ENCODE results near the gene GALNTL6. TPM values are rescaled to one million over a fixed set of nuclear protein-coding genes. Genes with fewer than 3 reads are reported as not detected.

The GALNTL6 gene
- polyA plus RNA-seq, 3 donors: 0.70 to 1.4 (median 0.87) TPM

- no peak for DNase-seq
Measured at GRCh38 chr4:172553216-172553615, 740.0 kb downstream of the GALNTL6 start.

GRCh38 chr4:172554588-172554987 is 741.4 kb downstream of the GALNTL6 start:
- no peak for DNase-seq

GRCh38 chr4:172555725-172556124 is 742.5 kb downstream of the GALNTL6 start:
- DNase-seq: no peak

GRCh38 chr4:172573899-172574298 is 760.7 kb downstream of the GALNTL6 start:
- DNase-seq: no peak

GRCh38 chr4:172578712-172579111 is 765.5 kb downstream of the GALNTL6 start:
- no peak for DNase-seq

GRCh38 chr4:172584816-172585215 is 771.6 kb downstream of the GALNTL6 start:
- no peak for DNase-seq

- DNase-seq: no peak
Measured at GRCh38 chr4:172596206-172596605, 783.0 kb downstream of the GALNTL6 start.

- no peak for DNase-seq
Measured at GRCh38 chr4:172599554-172599953, 786.4 kb downstream of the GALNTL6 start.

- peak; percentile 16 for DNase-seq
Measured at GRCh38 chr4:172601195-172601594, 788.0 kb downstream of the GALNTL6 start.

- DNase-seq: no peak
Measured at GRCh38 chr4:172619218-172619617, 806.0 kb downstream of the GALNTL6 start.

- DNase-seq: no peak
Measured at GRCh38 chr4:172619798-172620197, 806.6 kb downstream of the GALNTL6 start.

- no peak for DNase-seq
Measured at GRCh38 chr4:172628263-172628662, 815.1 kb downstream of the GALNTL6 start.

- no peak for DNase-seq
Measured at GRCh38 chr4:172630280-172630679, 817.1 kb downstream of the GALNTL6 start.

GRCh38 chr4:172631832-172632231 is 818.6 kb downstream of the GALNTL6 start:
- no peak for DNase-seq

GRCh38 chr4:172648471-172648870 is 835.3 kb downstream of the GALNTL6 start:
- DNase-seq: no peak

- no peak for DNase-seq
Measured at GRCh38 chr4:172649143-172649542, 835.9 kb downstream of the GALNTL6 start.

GRCh38 chr4:172650758-172651530 is 837.7 kb downstream of the GALNTL6 start:
- DNase-seq: no peak

- DNase-seq: no peak
Measured at GRCh38 chr4:172651961-172652360, 838.8 kb downstream of the GALNTL6 start.

GRCh38 chr4:172652369-172652768 is 839.2 kb downstream of the GALNTL6 start:
- DNase-seq: no peak

- DNase-seq: no peak
Measured at GRCh38 chr4:172653676-172654075, 840.5 kb downstream of the GALNTL6 start.

- DNase-seq: peak; percentile 2
Measured at GRCh38 chr4:172654457-172654856, 841.3 kb downstream of the GALNTL6 start.

- no peak for DNase-seq
Measured at GRCh38 chr4:172656055-172656454, 842.9 kb downstream of the GALNTL6 start.

- DNase-seq: no peak
Measured at GRCh38 chr4:172657081-172657480, 843.9 kb downstream of the GALNTL6 start.

- DNase-seq: peak; percentile 5
Measured at GRCh38 chr4:172660251-172660650, 847.0 kb downstream of the GALNTL6 start.

Measured in renal pelvis (tissue), 4 donors.